ENCODE results near the gene FBXO11.
"Not testable (repeated sequence)": the region's sequence is repeated elsewhere in the genome, so short reads cannot be mapped to it uniquely, and the experiment has no call there.

The FBXO11 gene

DNA sequence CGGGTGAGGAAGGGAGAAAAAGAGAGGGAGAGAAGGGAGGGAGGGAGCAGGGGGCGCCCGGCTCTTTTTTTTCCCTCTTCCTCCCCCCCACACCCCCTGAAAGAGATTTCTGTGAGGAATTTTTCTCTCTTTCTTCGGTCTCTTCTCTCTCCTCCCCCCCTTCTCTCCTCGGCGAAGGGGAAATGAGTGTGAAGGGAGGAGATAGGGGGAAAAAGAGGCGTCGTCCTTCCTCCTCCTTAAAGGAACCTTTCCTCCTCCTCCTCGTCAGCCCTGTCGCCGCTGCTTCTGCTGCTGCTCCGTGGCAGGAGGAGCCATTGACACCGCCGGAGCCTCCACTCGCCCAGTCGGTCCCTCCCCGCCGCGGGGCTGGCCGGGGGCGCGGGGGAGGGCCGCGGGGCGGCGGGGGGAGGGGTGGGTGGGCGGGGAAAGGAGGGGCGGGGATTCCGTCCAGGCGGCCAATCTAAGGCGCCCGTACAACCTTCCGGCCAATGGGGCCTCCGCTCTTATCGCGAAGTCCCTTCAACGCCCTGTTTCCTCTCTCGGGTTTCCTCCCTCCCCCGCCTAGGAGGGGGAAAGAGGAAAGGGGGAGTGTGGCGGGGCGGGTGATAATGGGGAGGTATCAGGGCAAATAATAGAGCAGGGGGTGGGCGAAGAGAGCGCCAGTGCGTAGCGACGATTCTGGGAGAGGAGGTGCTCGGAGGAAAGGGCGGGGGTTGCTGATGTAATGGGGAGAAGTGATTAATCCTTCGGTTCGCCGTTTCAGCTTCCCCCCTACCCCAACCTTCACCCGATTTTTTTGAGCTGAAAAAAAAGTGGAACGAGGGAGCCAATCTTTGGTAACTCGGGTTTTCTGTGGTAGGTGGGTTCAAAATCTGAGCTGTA is at the start of gene FBXO11:
TSS of gene FBXO11 (minus strand) at position 342 of the 882 bp plus-strand sequence. CDS start 778 bp downstream, outside the sequence.
- DNase-seq (ENCODE audit: low read depth, low spot score) = peak; percentile 94

GRCh38 chr2:47950340-47951301 is 44.3 kb upstream of the FBXO11 start:
- DNase-seq (ENCODE audit: low read depth, low spot score) = no peak

- DNase-seq (ENCODE audit: low read depth, low spot score) = no peak
Measured at GRCh38 chr2:47946593-47946992, 40.3 kb upstream of the FBXO11 start.

DNA sequence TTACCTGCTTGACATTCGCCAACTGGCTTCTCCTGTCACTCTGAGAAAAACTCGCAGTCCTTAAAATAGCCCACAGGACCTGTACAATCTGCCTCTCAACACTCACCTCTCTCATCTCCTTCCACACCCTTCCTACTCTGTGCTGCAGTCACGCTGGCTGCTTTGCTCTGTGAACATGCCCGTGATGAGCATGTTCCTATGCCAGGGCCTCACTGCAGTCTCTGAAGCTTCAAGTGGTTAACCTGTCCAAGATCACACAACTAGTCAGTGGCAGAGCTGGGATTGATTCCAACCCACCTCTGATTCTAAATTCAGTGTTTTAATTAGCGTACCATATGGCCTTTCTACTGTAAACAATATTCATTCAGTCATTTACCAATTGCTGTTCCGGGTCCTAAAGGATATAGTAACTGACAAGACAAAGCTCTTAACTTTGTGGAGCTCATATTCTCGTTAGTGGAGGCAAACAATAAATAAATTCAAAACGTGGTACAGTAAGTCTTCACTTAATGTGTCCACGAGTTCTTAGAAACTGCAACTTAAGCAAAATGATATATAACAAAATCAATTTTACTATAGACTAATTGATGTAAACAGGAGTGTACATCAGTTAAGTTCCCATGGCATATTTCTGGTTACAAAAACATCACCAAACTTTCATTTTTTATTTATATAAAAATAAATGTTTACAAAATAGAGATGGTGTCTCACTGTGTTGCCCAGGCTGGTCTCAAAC is 38.9 kb upstream of the FBXO11 start:
- DNase-seq (ENCODE audit: low read depth, low spot score) = no peak

DNA sequence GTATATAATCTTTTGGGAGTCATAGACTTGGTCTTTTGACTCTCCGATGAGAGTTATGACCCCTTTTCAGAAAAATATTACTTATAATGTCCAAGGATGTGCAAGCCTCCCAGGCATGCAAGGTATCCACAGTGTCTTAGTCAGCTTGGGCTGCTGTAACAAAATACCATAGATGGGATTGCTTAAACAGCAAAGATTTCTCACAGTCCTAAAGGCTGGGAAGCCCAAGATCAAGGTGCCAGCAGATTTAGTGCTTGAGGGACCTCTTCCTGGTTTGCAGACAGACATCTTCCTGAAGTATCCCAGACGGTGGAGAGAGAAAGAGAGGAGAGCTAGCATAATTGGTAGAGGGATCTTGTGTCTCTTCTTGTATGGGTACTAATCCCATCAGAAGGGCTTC is 35.6 kb upstream of the FBXO11 start:
- DNase-seq (ENCODE audit: low read depth, low spot score) = no peak

- DNase-seq (ENCODE audit: low read depth, low spot score) = no peak
Measured at GRCh38 chr2:47937677-47938076, 31.4 kb upstream of the FBXO11 start.

DNA sequence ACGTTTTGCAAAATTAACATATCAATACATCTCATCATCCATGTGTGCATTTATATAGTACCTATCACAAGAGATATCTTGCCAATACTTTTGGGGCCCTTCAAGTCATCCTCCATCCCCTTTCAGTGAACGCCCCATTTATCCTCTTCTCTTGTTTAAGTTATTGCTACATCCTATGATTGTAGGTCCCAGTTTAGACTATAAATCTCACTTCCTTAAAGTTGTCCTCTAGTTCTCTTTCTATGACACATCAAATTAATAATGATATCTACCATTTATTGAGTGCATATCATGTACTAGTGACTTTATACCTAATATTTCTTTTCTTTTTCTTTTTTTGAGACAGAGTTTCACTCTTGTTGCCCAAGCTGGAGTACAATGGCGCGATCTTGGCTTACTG is 28.8 kb upstream of the FBXO11 start:
- DNase-seq (ENCODE audit: low read depth, low spot score) = no peak

DNA sequence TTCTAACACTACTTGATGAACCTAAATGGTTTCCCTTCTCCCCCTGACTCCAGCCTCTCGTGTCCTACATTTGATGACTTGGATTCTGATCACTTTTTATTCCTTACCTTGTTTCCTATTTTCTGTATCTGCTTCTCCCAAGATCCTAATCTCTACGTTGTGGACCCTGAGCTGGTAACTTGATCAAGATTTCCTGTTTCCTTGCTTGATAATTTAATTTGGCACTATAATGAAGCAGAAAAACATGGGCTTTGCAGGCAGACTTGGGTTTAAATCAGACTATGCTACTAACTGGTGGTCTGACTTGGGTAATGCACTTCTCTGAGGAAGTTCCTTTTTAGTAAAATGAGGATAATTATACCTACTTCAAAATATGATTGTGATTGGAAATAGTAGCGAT is 11.7 kb upstream of the FBXO11 start:
- no peak for DNase-seq (ENCODE audit: low read depth, low spot score)

- no peak for DNase-seq (ENCODE audit: low read depth, low spot score)
Measured at GRCh38 chr2:47917276-47917961, 11.1 kb upstream of the FBXO11 start.

DNA sequence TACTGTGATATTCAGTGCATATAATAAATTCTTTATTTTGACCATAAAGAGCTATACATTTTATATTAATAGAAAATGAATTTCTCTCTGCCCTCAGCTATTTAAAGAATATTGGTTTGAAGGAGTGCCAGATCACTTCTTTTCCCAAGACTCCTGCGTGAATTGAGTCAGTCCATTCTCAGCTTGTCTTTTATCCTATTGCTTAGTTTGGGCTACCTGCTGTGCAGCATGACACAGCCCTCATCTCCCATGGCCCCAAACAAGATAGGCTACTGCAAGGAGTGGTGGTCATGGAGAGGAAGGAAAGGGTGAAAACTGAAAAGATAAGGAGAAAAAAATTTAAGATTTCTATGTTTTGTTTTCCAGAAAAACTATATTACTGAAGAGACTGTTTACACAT is 10.1 kb upstream of the FBXO11 start:
- DNase-seq (ENCODE audit: low read depth, low spot score) = no peak

DNA sequence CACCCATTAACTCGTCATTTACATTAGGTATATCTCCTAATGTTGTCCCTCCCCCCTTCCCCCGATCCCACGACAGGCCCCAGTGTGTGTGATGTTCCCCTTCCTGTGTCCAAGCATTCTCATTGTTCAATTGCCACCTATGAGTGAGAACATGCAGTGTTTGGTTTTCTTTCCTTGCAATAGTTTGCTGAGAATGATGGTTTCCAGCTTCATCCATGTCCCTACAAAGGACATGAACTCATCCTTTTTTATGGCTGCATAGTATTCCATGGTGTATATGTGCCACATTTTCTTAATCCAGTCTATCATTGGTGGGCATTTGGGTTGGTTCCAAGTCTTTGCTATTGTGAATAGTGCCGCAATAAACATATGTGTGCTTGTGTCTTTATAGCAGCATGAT is 4.4 kb upstream of the FBXO11 start:
- not testable (repeated sequence) for DNase-seq (ENCODE audit: low read depth, low spot score)

- no peak for DNase-seq (ENCODE audit: low read depth, low spot score)
Measured at GRCh38 chr2:47908682-47909081, 2.4 kb upstream of the FBXO11 start.

- DNase-seq (ENCODE audit: low read depth, low spot score) = peak; percentile 22
Measured at GRCh38 chr2:47907039-47907781, 912 bp upstream of the FBXO11 start.

DNA sequence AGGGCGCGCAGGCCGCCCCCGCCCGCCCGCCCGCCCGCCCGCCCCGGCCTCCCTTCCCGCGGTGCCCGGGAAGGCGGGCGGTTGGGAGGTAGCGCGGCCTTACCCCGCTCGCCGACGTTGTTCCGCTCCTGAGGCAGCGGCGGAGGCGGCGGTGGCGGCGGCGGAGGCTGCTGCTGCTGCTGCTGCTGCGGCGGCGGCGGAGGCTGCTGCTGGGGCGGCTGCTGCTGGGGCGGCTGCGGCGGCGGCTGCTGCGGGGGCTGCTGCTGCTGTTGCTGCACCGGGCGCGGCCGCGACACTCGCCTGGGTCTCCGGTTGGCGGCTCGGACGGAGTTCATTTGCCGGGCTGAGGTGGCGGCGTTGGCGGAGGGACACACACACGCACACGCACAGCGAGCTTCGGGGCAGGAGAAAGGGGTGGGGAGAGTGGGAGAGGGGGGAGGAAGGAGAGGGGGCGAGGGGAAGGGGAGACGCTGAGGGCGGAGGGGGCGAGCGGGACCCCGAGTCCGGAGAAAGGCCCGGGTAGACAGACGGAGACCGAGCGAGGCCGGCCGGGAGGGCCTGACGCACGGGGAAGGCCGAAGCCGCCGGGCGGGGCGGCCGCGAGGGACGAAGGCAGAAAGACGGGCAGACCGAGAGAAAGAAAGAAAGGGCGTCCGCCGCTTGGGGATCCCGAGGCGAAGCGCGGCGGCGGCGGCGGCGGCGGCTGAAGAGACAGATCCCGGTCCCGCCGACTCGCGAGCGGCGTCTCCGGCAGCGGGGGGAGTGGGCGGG is 727 bp downstream of the FBXO11 start:
- peak; percentile 28 for DNase-seq (ENCODE audit: low read depth, low spot score)

DNA sequence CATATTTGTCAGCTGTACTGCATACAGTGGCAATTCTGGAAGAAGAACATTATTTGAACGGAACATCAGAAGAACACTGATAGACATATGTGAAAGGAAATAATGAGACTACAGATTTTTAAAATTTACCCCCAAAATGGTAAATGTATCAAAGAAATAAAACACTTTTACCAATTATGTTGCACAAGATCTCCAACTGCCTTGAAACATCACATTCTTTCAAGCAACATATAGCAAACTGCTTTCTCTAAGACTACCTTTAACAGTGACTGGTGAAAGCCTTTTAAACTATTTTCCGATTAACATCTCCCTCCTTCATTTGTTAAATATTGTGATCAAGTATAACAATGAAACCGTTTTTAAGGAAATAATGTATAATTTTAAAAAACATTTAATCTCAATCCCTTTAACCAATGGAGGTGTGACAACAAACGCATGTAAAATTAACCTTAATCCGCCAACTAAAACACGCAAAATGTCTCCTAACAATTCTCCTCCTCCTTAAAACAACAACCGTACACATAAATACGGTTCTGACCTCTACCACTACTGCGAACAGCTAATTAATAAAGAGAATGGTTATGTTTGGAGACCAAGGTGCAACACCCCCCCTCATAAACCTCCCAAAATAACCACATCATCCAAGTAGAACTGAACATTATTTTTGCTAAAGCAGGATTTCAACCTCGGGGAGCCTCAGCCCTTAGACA is 2.4 kb downstream of the FBXO11 start:
- DNase-seq (ENCODE audit: low read depth, low spot score) = no peak

DNA sequence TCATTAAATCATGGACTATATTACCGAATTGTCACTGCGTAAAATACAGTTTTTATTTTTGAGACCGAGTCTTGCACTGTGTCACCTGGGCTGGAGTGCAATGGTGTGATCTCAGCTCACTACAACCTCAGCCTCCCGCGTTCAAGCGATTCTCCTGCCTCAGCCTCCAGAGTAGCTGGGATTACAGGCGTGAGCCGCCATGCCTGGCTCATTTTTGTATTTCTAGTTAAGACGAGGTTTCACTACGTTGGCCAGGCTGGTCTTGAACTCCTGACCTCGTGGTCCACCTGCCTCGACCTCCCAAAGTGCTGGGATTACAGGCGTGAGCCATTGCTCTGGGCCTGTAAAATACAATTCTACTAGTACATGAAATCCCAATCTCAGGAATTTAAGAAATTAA is 4.4 kb downstream of the FBXO11 start:
- not testable (repeated sequence) for DNase-seq (ENCODE audit: low read depth, low spot score)

GRCh38 chr2:47900857-47901256 is 5.4 kb downstream of the FBXO11 start:
- DNase-seq (ENCODE audit: low read depth, low spot score) = no peak

- peak; percentile 25 for DNase-seq (ENCODE audit: low read depth, low spot score)
Measured at GRCh38 chr2:47899915-47900816, 6.1 kb downstream of the FBXO11 start.
